Activated CD4-positive, alpha-beta T cell treated with anti-CD3 and anti-CD28 coated beads, Interleukin-2, amount 50 U/mL, for 4 hours (primary cell): ENCODE results near the gene TLE5.
A peak's percentile ranks its signal among the peaks of the same experiment; 100 is the strongest.
"Not testable (repeated sequence)": the region's sequence is repeated elsewhere in the genome, so short reads cannot be mapped to it uniquely, and the experiment has no call there.

ENCODE experiments used
- DNase-seq, 2 experiments: peaks; one replicate each; pipeline ENCODE4 v3.0.0-alpha.2; 2020

Gene TLE5

GRCh38 chr19:3060857-3061181 lies 1.5 kb downstream of the TLE5 start:
- DNase-seq, result no peak

- no peak for DNase-seq
Observed at GRCh38 chr19:3059653-3060052, 2.6 kb downstream of the TLE5 start.

- DNase-seq, result no peak
Observed at GRCh38 chr19:3058821-3059314, 3.4 kb downstream of the TLE5 start.

- DNase-seq, result no peak
Observed at GRCh38 chr19:3058009-3058820, 4.1 kb downstream of the TLE5 start.

GRCh38 chr19:3057275-3057714 lies 5.0 kb downstream of the TLE5 start:
- DNase-seq, result no peak

- DNase-seq, result no peak
Observed at GRCh38 chr19:3056417-3057088, 5.7 kb downstream of the TLE5 start.

- no peak for DNase-seq
Observed at GRCh38 chr19:3055741-3056416, 6.4 kb downstream of the TLE5 start.

GRCh38 chr19:3054972-3055740 lies 7.1 kb downstream of the TLE5 start:
- DNase-seq, result no peak

GRCh38 chr19:3054265-3054971 lies 7.9 kb downstream of the TLE5 start:
- DNase-seq, result no peak

GRCh38 chr19:3053780-3054179 lies 8.5 kb downstream of the TLE5 start:
- no peak for DNase-seq

GRCh38 chr19:3053218-3053621 lies 9.1 kb downstream of the TLE5 start:
- DNase-seq, result no peak

GRCh38 chr19:3050016-3050415 lies 12.3 kb downstream of the TLE5 start:
- DNase-seq, result not testable (repeated sequence)

- DNase-seq, result no peak
Observed at GRCh38 chr19:3049089-3049488, 13.2 kb downstream of the TLE5 start.

GRCh38 chr19:3048190-3048533 lies 14.1 kb downstream of the TLE5 start:
- no peak for DNase-seq

- DNase-seq, result peak; percentile 58 to 65
Observed at GRCh38 chr19:3047496-3048189, 14.7 kb downstream of the TLE5 start.

- DNase-seq, result no peak
Observed at GRCh38 chr19:3046698-3047495, 15.4 kb downstream of the TLE5 start.

- no peak for DNase-seq
Observed at GRCh38 chr19:3045885-3046697, 16.2 kb downstream of the TLE5 start.

- no peak for DNase-seq
Observed at GRCh38 chr19:3045191-3045590, 17.1 kb downstream of the TLE5 start.

- no peak for DNase-seq
Observed at GRCh38 chr19:3042621-3043267, 19.6 kb downstream of the TLE5 start.
